ENCODE results near the gene RXFP1. TPM values are rescaled to one million over a fixed set of nuclear protein-coding genes. Genes with fewer than 3 reads are reported as not detected.

RXFP1 gene
- total and polyA plus RNA-seq, 2 donors from 2014 or later: 1.4 to 1.7 TPM

DNA sequence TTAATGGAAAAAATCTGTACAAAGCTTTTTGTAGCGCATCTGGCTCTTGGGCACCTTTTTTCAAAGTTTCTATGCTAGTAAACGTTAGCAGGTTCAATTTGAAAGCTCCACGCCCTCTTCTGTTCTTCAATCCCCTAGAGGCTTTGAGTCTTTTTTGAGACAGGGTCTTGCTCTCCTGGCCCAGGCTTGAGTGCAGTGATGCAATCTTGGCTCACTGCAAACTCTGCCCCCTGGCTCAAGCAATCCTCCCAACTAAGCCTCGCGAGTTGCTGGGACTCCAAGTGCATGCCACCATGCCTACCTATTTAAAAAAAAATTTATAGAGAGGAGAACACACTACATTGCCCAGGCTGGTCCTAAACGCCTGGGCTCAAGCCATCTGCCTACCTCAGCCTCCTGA lies 9.2 kb downstream of the RXFP1 start:
- Histone ChIP-seq H3K9ac (ENCODE audit: low read length in 3 of 3) (no peak overlapping the region), H3K27me3 (ENCODE audit: control insufficient read depth, insufficient read depth, low read length) (no peaks in the 10 kb centered on the region), H3K9me3 (ENCODE audit: control insufficient read depth in 2 of 3, insufficient read depth in 1 of 3, low read length in 3 of 3) (no peaks in the 10 kb centered on the region), H3K27ac (ENCODE audit: low read depth in 2 of 2, low read length in 2 of 2) (no peak overlapping the region), H3K4me1 (ENCODE audit: control insufficient read depth in 2 of 3, insufficient read depth in 2 of 3, low read depth in 1 of 3, low read length in 3 of 3) (no peaks in the 10 kb centered on the region), H3K36me3 (ENCODE audit: control insufficient read depth in 2 of 3, insufficient read depth in 3 of 3, low read length in 3 of 3) (no peaks in the 10 kb centered on the region), H3K4me3 (ENCODE audit: low read length in 3 of 3) (no peak overlapping the region)
- intact Hi-C loops (cut with DNase I): no loop called here
- DNase-seq (no peak), FAIRE-seq (no peak)
- TF ChIP-seq, protein P1, sequence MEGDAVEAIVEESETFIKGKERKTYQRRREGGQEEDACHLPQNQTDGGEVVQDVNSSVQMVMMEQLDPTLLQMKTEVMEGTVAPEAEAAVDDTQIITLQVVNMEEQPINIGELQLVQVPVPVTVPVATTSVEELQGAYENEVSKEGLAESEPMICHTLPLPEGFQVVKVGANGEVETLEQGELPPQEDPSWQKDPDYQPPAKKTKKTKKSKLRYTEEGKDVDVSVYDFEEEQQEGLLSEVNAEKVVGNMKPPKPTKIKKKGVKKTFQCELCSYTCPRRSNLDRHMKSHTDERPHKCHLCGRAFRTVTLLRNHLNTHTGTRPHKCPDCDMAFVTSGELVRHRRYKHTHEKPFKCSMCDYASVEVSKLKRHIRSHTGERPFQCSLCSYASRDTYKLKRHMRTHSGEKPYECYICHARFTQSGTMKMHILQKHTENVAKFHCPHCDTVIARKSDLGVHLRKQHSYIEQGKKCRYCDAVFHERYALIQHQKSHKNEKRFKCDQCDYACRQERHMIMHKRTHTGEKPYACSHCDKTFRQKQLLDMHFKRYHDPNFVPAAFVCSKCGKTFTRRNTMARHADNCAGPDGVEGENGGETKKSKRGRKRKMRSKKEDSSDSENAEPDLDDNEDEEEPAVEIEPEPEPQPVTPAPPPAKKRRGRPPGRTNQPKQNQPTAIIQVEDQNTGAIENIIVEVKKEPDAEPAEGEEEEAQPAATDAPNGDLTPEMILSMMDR (IDR thresholded peaks at IDR 0.05; ENCODE audit: borderline replicate concordance, extremely low read depth, insufficient read depth): no peak

DNA sequence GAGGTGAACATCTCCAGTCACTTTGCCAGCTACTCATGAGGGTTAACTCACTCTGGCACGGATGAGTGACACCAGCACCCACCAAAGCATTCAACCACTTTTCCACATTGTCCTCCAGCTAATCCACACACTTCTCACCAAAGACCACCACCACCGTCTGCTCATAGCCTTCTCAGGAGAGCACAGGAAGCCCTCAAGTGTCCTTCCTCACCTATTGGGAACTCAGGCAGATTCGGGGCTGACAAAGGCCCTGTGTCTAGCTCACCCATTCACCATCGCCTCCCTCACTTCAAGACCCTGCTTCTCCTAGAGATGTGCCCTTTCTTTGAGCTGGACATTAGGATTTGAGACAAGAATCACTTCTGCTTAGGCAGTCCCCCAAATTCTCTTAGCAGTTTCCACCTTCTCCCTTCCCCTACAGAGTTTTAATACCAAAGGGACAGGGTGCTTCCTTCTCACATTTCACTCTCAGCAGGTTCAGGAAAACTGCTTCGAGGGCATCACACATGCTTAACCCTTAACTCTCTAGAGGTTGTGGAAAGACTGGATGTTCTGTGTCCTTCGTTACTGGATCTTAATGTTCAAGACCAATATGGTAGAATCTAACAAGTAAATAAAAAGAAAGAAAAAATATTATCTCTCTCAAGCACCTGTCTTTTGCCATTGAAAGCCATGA lies 11.0 kb downstream of the RXFP1 start:
- Histone ChIP-seq H3K27me3 (ENCODE audit: control insufficient read depth, insufficient read depth, low read length) (no peaks in the 10 kb centered on the region), H3K27ac (ENCODE audit: low read depth in 2 of 2, low read length in 2 of 2) (no peak overlapping the region), H3K4me3 (ENCODE audit: low read length in 3 of 3) (no peak overlapping the region), H3K36me3 (ENCODE audit: control insufficient read depth in 2 of 3, insufficient read depth in 3 of 3, low read length in 3 of 3) (no peaks in the 10 kb centered on the region), H3K9ac (ENCODE audit: low read length in 3 of 3) (no peak overlapping the region), H3K9me3 (ENCODE audit: control insufficient read depth in 2 of 3, insufficient read depth in 1 of 3, low read length in 3 of 3) (no peaks in the 10 kb centered on the region), H3K4me1 (ENCODE audit: control insufficient read depth in 2 of 3, insufficient read depth in 2 of 3, low read depth in 1 of 3, low read length in 3 of 3) (no peaks in the 10 kb centered on the region)
- intact Hi-C loops (cut with DNase I): no loop called here
- DNase-seq: no peak
- no peak for FAIRE-seq
- TF ChIP-seq, protein P1 (IDR thresholded peaks at IDR 0.05; ENCODE audit: borderline replicate concordance, extremely low read depth, insufficient read depth): no peak

- Histone ChIP-seq H3K4me1 (ENCODE audit: control insufficient read depth in 2 of 3, insufficient read depth in 2 of 3, low read depth in 1 of 3, low read length in 3 of 3) (no peaks in the 10 kb centered on the region), H3K27ac (ENCODE audit: low read depth in 2 of 2, low read length in 2 of 2) (no peak overlapping the region), H3K9me3 (ENCODE audit: control insufficient read depth in 2 of 3, insufficient read depth in 1 of 3, low read length in 3 of 3) (no peaks in the 10 kb centered on the region), H3K9ac (ENCODE audit: low read length in 3 of 3) (no peak overlapping the region), H3K36me3 (ENCODE audit: control insufficient read depth in 2 of 3, insufficient read depth in 3 of 3, low read length in 3 of 3) (no peaks in the 10 kb centered on the region), H3K27me3 (ENCODE audit: control insufficient read depth, insufficient read depth, low read length) (no peaks in the 10 kb centered on the region), H3K4me3 (ENCODE audit: low read length in 3 of 3) (no peak overlapping the region)
- intact Hi-C loops (cut with DNase I): no loop called here
- FAIRE-seq: peak; percentile 84
- DNase-seq: no peak
- TF ChIP-seq, protein P1 (IDR thresholded peaks at IDR 0.05; ENCODE audit: borderline replicate concordance, extremely low read depth, insufficient read depth): no peak
Observed at GRCh38 chr4:158534727-158535126, 13.0 kb downstream of the RXFP1 start.

All from kidney (tissue), 14 donors.